NOMO-1 (cell line): ENCODE results near the gene ZNF232.
"Not testable (repeated sequence)": the region's sequence is repeated elsewhere in the genome, so short reads cannot be mapped to it uniquely, and the experiment has no call there.

Experiments
- DNase-seq, 2 experiments: peaks; one replicate each; lab custom pipeline; 2025; ENCODE audit not compliant: unreplicated experiment in 2 of 2; lab: John Stamatoyannopoulos, UW

ZNF232 gene

GRCh38 chr17:5099271-5099670, 12.4 kb downstream of the ZNF232 start:
- DNase-seq: no peak

GRCh38 chr17:5097101-5097834, 14.4 kb downstream of the ZNF232 start:
- DNase-seq: no peak

GRCh38 chr17:5096731-5097100, 15.0 kb downstream of the ZNF232 start:
- peak in 1 of 2 experiments; percentile 41 for DNase-seq

- no peak for DNase-seq
These were observed 19.3 kb downstream of the ZNF232 start for GRCh38 chr17:5092218-5093010.

GRCh38 chr17:5080591-5080990, 31.1 kb downstream of the ZNF232 start:
- no peak for DNase-seq

- peak; percentile 74 to 75 for DNase-seq
These were observed 33.3 kb downstream of the ZNF232 start, which contains the start of gene ZFP3 for GRCh38 chr17:5078106-5079028. ZFP3 (plus strand) TSS chr17:5078467; CDS start chr17:5091505, 13,038 bp downstream.

GRCh38 chr17:5077781-5078105, 33.9 kb downstream of the ZNF232 start:
- DNase-seq: no peak

- DNase-seq: not testable (repeated sequence)
These were observed 34.4 kb downstream of the ZNF232 start for GRCh38 chr17:5077275-5077674.

GRCh38 chr17:5075472-5075871, 36.2 kb downstream of the ZNF232 start:
- DNase-seq: not testable (repeated sequence)

- no peak for DNase-seq
These were observed 42.0 kb downstream of the ZNF232 start for GRCh38 chr17:5069724-5070123.

- no peak for DNase-seq
These were observed 43.4 kb downstream of the ZNF232 start for GRCh38 chr17:5068236-5068635.

- DNase-seq: no peak
These were observed 46.4 kb downstream of the ZNF232 start for GRCh38 chr17:5065227-5065744.
